NCI-H2081 (cell line): Measurements from ENCODE around the gene MRPL34.

Experiments used
- DNase-seq, 2 experiments: peaks; one replicate each; lab custom pipeline; 2025; lab: John Stamatoyannopoulos, UW

Gene MRPL34

GRCh38 chr19:17341386-17341785, 35.7 kb downstream of the MRPL34 start:
- DNase-seq: no peak

- DNase-seq: no peak
Measured at GRCh38 chr19:17341845-17342244, 36.2 kb downstream of the MRPL34 start.

- peak; percentile 10 to 56 for DNase-seq
Measured at GRCh38 chr19:17346109-17346671, 40.5 kb downstream of the MRPL34 start.

- DNase-seq: no peak
Measured at GRCh38 chr19:17347361-17347760, 41.7 kb downstream of the MRPL34 start.

GRCh38 chr19:17347877-17348276, 42.2 kb downstream of the MRPL34 start:
- no peak for DNase-seq

- peak in 1 of 2 experiments; percentile 46 for DNase-seq
Measured at GRCh38 chr19:17348700-17349099, 43.0 kb downstream of the MRPL34 start.

GRCh38 chr19:17351815-17352435, 46.3 kb downstream of the MRPL34 start:
- no peak for DNase-seq

GRCh38 chr19:17352608-17353280, 47.1 kb downstream of the MRPL34 start:
- DNase-seq: no peak

- no peak for DNase-seq
Measured at GRCh38 chr19:17353386-17353785, 47.7 kb downstream of the MRPL34 start.
